ENCODE results near the gene SOX14. TPM values are rescaled to one million over a fixed set of nuclear protein-coding genes. Genes with fewer than 3 reads are reported as not detected.

SOX14 gene
- polyA plus RNA-seq, 4 donors: not detected

GRCh38 chr3:137767538-137768360, 3.6 kb downstream of the SOX14 start:
- DNase-seq (ENCODE audit: low read depth in 4 of 4, low spot score in 3 of 4): no peak

DNA sequence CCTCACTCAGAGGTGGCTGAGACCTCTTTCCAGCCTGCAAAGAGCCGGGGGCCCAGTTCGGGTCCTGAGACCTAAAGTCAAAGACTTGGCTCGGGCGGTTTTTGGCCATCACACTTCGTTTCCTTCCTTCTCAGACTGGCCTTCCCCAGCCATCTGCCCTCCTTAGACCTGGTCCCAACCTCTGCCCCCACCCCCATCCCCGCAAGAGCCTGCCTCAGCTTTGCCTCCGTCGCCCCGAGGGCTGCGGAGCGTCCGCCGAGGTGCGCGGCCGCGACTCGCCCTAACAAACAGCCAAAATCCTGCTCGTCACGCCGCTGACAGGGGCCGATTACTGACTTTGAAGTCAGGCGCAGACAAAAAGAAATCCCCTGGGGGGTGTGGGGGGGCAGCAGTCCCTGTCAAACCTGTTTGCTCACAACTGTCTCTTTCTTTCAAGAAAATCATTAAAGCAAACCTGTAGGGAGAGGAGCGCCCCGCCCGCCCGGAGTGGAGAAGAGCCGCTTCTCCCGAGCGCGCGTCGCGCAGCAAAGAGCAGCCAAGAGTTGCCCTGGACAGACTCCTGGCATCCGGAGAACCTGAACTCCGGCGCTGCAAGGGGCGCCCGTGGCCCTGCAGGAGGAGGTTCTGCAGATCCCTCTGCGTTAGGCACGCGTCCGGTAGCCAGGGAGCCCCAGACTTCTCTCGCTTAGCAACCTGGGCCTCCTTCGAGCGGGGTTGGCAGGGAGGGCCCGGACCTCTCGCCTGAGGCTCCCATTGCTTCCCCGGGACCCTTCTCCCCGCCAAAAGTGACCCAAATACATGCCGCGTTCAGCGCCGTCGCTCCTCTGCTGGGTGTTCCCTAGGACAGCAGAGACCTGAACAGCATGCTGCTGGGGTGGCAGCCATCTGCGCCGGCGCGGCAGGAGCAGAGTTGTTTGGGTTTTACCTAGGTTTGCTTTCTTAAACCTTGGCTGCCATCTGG, 4.5 kb downstream of the SOX14 start:
- DNase-seq (ENCODE audit: low read depth in 4 of 4, low spot score in 3 of 4): no peak

GRCh38 chr3:137769322-137770065, 5.4 kb downstream of the SOX14 start:
- no peak for DNase-seq (ENCODE audit: low read depth in 4 of 4, low spot score in 3 of 4)

GRCh38 chr3:137770066-137770834, 6.1 kb downstream of the SOX14 start:
- no peak for DNase-seq (ENCODE audit: low read depth in 4 of 4, low spot score in 3 of 4)

DNA sequence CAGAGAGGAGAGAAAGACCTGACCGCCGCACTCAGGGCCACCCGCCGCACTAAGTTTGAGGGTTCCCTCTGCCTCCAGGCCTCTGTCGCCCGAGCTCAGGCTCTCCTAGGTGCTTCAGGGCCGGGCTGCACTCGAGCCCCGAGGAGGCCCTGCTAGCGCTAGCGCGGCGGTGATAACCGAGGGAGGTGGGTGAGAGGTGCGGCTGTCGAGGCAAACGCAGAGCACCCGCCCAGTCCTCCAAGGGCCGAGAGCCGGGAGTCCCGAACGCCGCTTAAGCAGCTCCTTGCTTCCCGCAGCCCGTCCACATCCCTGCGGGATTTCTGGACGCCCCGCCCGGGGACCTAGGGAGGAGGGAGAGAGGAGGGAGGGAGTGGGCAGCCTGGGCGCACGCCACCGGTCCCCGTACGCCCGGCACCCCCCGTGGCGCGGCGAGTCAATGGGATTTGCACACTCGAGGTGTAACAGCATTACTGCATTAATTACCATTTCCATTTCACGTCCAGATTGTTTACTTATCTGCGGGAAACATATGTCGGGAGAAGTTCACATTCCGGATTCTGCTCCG, 6.8 kb downstream of the SOX14 start:
- no peak for DNase-seq (ENCODE audit: low read depth in 4 of 4, low spot score in 3 of 4)

GRCh38 chr3:137771401-137772213, 7.5 kb downstream of the SOX14 start:
- no peak for DNase-seq (ENCODE audit: low read depth in 4 of 4, low spot score in 3 of 4)

DNA sequence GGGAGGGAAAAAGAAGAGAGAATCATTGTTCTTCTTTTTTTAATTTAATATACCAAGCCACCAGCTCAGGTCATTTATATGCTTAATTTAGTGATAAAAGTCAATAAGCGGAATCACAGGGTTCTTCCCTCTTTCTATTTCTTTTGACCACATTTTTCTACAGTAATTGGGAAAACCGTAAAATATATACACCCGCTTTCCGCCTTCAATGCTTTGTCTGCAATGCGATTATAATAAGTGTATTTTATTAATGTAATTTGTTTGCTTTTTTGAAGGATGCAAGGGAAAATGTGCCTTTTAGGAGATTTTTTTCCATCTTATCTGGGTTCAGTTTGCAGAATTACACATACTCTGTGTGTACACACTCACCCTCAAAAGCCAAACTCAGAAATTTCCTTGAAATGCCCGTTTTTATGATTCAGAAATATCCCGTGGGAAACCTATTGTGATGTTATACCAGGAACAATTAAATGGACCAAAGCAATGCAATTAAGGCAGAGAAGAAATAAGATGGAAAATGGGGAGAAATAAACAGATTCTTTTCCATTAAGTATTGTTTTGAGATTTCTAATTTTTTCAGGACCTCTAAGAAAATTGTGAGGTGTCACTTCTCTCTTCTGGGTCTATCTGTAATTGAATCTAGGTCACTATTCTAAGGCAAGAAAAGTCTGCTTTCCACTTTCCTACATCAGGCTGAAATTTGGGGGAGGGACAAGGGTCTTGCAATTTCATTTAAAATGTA, 8.3 kb downstream of the SOX14 start:
- no peak for DNase-seq (ENCODE audit: low read depth in 4 of 4, low spot score in 3 of 4)

DNA sequence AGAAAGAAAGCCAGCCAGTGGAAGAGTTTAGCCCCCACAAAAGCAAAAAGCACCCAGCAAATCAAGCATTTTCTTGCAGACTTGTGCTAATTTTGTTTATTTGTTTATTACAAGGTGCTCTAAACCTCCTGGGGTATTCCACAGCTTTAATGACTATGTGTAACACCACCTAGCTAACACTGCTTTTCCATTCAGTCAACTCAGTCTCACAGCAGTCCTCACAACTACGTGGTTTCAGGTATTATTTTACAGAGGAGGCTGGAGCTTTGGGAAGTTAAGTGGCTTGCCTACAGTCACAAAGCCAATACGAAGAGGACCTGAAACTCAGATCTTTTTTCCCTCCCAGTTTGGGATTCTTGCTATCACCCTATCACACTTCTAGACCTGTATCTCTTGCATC, 14.8 kb downstream of the SOX14 start:
- no peak for DNase-seq (ENCODE audit: low read depth in 4 of 4, low spot score in 3 of 4)

DNA sequence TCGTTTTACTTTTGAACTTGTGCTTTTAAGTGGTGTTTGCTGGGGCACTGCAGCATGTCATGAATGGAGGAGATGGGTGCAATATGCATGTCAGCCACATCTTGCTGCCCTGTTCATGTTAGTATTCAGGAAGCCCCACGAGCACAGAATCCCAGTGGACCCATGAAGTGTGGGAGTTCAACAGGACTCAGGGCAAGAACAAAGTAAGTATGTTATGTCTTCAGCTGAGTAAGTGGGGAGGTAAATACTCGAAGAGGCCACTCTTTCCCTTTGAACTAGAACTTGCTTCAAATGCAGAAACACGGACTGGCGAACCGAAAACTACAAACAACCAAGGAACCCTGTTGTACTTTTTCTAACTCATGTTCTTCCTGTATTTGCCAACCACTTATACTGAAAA, 23.4 kb downstream of the SOX14 start:
- no peak for DNase-seq (ENCODE audit: low read depth in 4 of 4, low spot score in 3 of 4)

DNA sequence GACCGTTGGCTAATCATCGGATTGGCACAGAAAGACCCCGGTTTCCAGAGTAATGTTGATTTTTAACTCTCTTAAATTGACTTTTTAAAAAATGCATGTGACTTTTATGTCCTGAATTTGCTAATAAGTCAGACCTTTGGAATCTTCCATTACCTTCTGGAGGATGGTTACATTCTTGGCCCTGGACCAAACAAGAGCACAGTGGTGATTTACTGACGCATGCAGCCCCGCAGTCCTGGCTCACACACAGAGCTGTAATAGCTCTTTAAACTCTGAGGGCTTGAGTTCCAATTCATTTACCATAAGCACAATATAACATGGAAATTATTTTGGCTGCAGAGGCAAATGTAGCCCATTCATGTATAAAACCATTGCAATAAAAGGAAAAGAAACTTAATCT, 25.1 kb downstream of the SOX14 start:
- DNase-seq (ENCODE audit: low read depth in 4 of 4, low spot score in 3 of 4): no peak

DNA sequence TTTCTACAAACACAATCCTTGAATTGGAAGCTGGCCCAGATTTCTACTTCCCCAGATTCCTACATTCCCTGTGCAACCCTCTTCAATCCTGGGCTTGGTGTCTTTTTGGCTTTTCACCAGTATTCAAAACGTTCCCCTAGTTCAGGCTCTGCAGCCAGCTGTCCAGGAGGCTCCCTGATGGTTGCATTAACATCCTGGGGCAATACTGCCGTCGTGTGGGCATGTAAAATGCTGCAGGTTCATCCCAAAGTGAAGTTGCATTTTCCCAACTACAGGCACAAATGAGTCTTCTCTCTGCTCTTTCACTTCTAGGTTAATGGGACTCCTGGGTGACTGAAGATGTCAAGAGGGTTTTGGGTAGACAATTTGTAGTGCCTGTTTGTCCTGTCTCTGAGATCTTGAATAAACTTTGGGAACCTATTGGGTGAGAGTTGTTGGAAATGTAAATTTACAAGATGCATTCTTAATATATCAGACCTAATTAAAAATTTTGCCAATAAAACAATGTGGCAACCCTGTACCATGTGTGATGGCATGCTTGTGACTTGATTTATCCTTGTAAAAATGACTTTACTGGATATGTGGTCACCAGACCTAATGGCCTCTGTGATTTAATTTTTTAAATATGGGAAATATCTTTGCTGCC, 28.6 kb downstream of the SOX14 start:
- no peak for DNase-seq (ENCODE audit: low read depth in 4 of 4, low spot score in 3 of 4)

DNA sequence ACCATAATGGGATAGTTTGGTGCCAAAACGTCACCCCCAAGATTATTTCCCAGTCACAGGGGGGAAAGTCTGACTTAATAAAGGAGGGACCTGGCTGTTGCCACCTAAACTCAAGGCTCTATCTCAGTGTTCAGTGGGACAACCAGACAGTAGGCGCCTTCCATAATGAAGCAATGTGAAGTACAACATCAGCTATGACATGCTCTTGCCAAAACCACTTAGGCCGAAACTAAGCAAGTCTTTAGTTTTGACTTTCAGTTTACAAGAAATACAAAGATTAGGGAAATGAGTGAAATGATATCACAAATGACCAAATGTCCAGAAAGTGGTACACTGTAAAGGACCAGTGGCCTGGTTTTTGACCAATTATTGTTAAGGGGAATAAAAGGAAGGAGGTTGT, 32.9 kb downstream of the SOX14 start:
- DNase-seq (ENCODE audit: low read depth in 4 of 4, low spot score in 3 of 4): no peak

- DNase-seq (ENCODE audit: low read depth in 4 of 4, low spot score in 3 of 4): no peak
Observed at GRCh38 chr3:137803215-137803614, 39.1 kb downstream of the SOX14 start.

DNA sequence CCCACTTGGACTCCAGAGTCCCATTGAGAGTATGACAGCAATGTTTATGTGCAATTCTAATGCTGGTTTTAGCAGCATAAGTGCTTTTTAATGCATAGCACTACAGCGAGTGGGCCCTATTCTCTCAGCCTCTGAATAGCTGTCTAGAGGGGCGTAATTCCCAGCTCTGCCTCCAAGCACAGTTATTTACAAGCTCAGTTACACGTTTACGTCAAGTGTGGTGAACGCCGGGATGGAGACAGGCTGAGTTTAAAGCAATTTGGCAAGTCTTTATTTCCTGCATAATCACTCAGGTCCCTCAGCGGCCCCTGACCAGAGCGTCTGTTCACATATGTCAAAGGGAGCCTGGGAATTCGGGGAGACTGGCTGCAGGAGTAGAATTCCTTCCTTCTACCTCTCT, 43.9 kb downstream of the SOX14 start:
- DNase-seq (ENCODE audit: low read depth in 4 of 4, low spot score in 3 of 4): no peak

GRCh38 chr3:137809509-137809908, 45.4 kb downstream of the SOX14 start:
- DNase-seq (ENCODE audit: low read depth in 4 of 4, low spot score in 3 of 4): no peak

- DNase-seq (ENCODE audit: low read depth in 4 of 4, low spot score in 3 of 4): no peak
Observed at GRCh38 chr3:137812023-137812422, 47.9 kb downstream of the SOX14 start.

- DNase-seq (ENCODE audit: low read depth in 4 of 4, low spot score in 3 of 4): no peak
Observed at GRCh38 chr3:137815251-137815650, 51.1 kb downstream of the SOX14 start.
